GM19324 (cell line): ENCODE results near the gene HDHD2.
"Not testable (repeated sequence)": the region's sequence is repeated elsewhere in the genome, so short reads cannot be mapped to it uniquely, and the experiment has no call there.

Source experiments
- ATAC-seq: cut with Tn5 transposase; IDR thresholded peaks from one replicate; pipeline ENCODE4 v1.9.1; 2021; ENCODE audit warnings: mild to moderate bottlenecking, moderate library complexity; ENCODE audit not compliant: unreplicated experiment, low FRiP score

HDHD2 gene, protein sequence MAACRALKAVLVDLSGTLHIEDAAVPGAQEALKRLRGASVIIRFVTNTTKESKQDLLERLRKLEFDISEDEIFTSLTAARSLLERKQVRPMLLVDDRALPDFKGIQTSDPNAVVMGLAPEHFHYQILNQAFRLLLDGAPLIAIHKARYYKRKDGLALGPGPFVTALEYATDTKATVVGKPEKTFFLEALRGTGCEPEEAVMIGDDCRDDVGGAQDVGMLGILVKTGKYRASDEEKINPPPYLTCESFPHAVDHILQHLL

DNA sequence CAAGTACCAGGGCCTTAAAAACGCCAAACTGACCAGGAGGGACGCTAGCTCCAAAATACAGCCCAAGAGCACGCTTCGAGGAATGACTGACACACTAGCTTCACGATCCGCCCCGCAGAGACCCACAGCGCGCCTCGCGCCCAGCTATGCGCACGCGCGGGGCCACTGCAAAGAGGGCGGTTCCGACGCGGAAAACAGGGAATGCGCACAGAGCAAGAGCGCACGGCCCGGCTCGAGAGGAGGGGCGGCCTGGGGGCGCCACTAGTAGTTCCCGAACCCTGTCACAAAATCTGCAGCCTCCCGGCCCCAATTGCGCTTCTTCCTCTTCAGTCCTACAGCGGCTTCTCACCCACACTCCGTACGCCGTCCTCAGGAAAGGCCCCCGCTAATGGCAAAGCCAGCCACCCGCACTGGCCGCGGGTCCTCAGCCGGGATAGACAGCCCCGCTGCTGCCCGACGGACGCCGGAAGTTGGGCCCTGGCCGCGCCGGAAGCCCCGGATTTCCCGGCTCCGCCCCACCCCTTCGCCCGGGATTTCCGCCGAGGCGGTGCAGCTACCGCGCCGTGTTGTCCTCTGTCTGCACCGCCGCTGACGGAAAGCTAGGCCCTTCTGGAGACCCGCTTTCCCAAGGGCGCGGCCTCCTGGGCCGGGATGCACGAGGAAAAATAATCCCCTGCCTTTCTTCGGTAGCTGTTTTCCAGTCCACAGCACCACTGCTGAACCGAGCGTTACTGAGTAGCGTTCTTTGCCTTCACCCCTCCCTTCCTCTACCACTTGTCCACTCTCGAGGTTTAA is at the start of gene HDHD2:
Gene HDHD2, minus strand, starts transcription at position 472 of the 795 bp plus-strand sequence. CDS start 14,061 bp downstream, outside the sequence.
- peak; percentile 90 for ATAC-seq

DNA sequence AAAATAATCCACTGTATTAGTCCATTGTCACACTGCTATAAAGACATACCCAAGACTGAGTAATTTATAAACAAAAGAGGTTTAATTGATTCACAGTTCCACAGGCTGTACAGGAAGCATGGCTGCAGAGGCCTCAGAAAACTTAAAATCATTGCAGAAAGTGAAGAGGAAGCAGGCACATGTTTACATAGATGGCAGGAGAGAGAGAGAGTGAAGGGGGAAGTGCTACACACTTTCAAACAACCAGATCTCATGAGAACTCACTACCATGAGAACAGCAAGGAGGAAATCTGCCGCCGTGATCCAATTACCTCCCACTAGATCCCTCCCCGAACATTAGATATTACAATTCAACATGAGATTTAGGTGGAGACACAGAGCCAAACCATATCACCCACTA is 45.7 kb upstream of the HDHD2 start:
- ATAC-seq = not testable (repeated sequence)

GRCh38 chr18:47191961-47192360 is 41.7 kb upstream of the HDHD2 start:
- ATAC-seq = no peak

GRCh38 chr18:47187721-47188120 is 37.4 kb upstream of the HDHD2 start:
- ATAC-seq = no peak

DNA sequence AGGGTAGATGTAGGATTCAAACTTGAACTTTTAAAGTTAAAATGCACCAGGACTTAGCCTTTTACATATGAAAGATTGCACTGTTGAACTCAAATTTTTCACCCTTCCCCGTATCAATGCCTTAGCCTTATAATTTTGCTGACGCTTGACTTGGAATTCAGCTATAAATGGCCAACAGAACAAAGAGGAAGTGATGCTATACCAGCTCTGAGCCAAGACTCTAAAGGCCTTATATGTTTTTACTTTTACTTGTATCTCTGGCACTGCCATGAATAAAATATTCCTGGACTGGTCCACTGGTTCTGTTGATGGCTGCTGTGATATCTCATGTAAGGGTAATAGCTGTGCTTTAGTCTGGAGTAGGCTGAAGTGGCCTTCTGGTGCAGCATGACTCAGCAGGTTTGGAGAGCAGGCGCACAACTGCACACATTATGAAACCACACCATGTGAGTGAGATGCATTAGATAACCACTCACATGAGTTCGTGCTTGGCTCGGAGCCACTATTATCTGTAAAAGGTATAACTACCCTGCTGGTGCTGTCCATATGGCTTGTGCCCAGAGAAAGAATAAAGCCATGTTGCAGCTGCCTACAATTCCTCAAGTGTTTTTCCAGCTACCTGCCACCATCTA is 34.2 kb upstream of the HDHD2 start:
- no peak for ATAC-seq

- not testable (repeated sequence) for ATAC-seq
Observed at GRCh38 chr18:47182156-47182555, 31.9 kb upstream of the HDHD2 start.

DNA sequence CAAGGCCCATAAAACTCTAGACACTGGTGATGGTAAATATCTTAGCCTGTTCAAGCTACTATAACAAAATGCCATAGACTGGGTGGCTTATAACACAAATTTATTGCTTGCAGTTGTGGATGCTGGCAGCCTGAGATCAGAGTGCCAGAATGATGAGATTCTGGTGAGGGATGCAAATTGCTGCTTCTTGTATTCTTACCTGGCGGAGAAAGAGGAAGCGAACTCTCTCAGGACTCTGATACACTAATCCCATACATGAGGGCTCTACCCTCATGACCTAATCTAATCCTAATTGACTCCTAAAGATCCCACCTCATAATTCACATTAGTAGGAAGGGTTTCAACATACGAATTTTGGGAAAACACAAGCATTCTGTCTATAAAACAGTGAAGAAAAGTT is 30.5 kb upstream of the HDHD2 start:
- no peak for ATAC-seq

DNA sequence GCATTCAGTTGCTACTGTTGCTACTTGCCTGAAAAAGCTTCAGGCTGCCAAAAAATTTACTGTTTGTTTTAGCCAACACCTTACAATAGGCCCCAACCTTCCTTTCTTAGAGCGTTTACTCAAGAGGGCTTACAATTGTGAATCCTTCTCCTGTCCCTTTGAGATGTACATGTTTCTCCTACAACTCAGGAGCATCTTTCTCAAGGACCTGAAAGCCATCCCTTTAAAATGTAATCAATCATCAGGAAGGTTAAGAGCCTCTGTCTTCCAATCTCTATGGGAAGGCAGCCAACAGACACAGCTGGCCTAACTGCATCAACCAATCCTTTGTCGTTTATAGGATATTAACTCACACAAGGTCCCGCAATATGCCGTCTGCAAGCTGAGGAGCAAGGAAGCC is 29.2 kb upstream of the HDHD2 start:
- ATAC-seq = no peak

DNA sequence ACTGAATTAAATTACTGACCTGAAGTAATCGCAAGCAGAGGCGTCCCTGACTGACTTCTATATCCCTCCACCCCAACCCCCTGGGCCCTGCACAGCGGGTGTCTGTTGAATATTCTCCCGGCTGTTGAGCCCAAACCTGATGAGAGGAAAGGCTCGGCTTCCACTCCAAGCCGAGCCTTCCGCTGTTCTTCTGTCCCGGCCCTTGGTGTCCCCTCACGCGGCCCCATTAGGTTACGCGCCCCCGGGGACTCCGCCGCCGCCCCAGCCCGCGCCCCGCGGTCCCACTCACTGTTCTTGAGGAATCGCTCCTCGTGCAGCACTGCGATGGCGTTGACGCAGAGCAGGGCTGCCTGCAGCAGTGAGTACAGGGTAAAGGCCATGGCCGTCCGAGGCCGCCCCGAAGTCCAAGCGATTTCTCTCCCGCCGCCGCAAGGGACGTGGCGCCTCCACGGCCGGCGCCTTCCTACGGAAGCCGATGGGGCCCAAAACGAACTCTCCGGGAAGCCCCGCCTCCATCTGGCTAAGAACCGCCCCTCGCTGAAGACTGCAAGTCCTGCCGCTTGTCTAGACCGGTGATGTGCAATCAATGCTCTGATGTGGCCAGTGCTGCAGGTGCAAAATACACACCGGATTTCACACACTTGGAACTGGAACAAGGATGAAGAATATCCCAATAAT is 25.7 kb upstream of the HDHD2 start, which contains the start of gene IER3IP1:
Gene IER3IP1, minus strand, starts transcription at position 467 of the 678 bp plus-strand sequence. Its CDS starts 87 bp downstream, at position 380.
- ATAC-seq = peak; percentile 87

DNA sequence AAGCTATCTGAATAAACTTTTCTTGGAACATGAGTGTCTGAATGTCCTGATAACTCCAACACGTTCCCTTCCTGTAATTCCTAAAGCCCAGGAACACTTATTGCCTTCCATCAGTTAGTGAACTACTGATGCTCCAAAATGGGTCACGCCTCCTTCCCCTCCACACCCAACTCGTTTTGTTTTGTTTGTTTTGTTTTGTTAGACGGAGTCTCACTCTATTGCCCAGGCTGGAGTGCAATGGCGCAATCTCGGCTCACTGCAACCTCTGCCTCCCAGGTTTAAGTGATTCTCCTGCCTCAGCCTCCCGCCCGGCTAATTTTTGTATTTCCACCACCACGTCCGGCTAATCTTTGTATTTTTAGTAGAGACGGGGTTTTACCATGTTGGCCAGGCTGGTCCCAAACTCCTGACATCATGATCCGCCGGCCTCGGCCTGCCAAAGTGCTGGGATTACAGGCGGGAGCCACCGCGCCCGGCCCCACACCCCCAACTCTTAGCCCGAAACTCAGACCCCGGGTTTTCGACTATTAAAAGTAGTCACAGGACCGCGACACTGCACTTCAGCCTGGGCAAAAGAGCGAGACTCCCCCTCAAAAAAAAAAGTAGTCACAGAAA is 25.1 kb upstream of the HDHD2 start:
- ATAC-seq = no peak

- no peak for ATAC-seq
Observed at GRCh38 chr18:47174545-47175116, 24.3 kb upstream of the HDHD2 start.

GRCh38 chr18:47172476-47172875 is 22.2 kb upstream of the HDHD2 start:
- ATAC-seq = no peak

DNA sequence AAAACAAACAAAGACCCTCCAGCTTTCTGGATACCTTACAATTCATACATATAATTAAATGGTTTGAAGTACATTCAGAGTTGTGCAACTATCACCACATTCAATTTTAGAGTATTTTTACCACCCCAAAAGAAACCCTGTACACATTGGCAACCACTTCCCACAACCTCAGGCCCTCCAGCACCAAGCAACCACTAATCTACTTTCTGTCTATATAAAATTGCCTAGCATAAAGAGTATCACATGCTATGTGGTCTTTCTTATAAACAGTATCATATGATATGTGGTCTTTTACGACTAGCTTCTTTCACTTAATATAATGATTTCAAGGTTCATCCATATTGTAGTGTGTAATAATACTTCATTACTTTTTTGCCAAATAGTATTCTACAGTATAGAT is 18.6 kb upstream of the HDHD2 start:
- no peak for ATAC-seq

DNA sequence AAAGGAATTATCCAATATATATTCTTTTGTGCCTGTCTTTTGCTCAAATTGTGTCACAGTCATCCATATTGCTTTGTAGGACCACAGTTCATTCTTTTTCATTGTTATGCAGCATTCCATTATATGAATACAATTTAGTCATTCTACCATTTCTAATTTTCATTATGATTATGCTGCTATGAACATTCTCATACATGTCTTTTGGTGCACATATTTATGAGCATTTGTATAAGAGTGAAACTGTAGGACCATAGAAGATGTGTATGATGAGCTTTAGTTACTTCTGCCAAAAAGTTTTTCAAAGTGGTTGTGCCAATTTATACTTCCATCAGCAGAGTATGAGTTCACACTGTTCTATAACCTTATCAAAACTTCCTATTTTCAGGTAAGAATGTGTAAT is 18.2 kb upstream of the HDHD2 start:
- no peak for ATAC-seq

DNA sequence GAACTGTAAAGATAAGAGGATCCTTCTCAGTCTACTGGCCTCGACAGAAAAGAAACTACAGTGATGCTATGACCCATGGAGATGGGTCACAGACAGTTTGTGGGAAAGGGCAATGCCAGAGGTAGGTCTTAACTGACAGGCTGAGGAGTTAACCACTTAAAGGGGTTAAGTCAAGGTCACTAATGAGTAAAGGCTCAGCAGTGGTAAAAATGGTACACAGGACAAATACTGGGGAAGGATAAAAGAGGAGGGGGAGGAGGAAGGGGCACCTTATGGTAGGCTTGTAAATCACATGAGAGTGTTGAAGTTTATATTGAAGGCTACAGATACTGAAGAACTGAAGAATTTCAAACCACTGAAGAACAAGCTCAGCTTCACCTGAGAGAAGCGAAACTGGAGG is 16.0 kb upstream of the HDHD2 start:
- ATAC-seq = no peak

- peak; percentile 75 for ATAC-seq
Observed at GRCh38 chr18:47163241-47163640, 12.9 kb upstream of the HDHD2 start.

DNA sequence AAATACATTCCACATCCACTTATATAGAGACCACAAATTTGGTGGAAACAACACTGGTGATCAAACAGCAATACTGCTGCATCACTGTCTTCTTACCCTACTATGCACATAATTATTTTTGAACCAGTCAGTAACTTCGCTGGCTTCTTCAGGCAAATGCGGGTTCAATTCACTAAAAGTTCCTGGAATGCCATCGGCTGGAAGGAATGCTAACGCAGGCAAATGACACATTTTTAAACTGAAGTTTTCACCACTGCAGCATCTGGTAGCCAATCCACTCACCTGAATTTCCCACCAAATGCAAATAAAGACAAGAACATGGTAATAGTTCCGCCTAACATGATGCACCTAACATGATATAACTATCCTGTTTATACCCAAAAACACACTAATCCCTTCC is 10.0 kb upstream of the HDHD2 start:
- no peak for ATAC-seq

- not testable (repeated sequence) for ATAC-seq
Observed at GRCh38 chr18:47158404-47158803, 8.1 kb upstream of the HDHD2 start.

DNA sequence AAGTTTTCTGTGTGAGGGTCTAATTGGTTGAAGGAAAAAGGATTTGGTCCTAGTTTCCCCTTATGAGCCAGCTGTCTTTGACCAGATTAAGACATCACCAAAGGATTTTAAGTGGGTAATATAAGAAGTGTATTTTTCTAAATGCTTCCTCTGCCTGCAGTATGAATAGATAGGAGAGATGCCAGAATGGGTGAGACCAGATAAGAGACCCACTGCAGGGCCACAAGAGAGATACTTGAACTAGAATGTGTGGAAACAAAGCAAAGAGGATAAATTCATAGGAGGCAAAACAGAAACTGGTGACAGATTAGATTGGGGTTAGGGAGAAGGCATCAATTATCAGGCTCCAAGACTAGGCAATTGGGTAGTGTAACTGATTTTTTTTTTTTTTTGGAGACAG is 1.1 kb upstream of the HDHD2 start:
- ATAC-seq = no peak

GRCh38 chr18:47150824-47151366 is 595 bp upstream of the HDHD2 start:
- peak; percentile 14 for ATAC-seq
